ENCODE data around the gene RAD51B. TPM values are rescaled to one million over a fixed set of nuclear protein-coding genes. Genes with fewer than 3 reads are reported as not detected.

Gene RAD51B
- total and polyA plus RNA-seq, 2 experiments from 2014 or later = 11.7 to 17.8 TPM

DNA sequence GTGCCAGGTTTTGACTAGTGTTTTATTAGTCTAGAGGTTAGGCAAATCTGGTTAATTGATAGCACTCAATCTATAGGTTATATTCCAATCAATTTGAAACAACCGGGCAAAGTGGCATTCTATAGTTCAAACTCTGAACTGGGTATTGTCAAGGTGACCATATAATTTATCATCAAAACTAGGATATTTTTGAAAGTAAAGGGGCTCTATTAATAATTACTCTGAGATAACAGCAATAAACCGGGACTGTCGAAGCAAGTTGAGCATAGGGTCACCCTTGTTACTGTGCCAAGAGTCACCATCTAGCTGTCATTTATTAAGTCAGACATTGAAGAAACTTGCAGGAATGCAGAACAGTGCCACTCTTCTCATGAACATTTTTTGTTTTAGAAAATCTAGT lies 321.2 kb downstream of the RAD51B start:
- DNase-seq (ENCODE audit: low read depth in 1 of 2, low spot score in 1 of 2) = no peak
- H3K4me3 ChIP-seq = no peak overlapping the region
- H3K27ac ChIP-seq = no peak overlapping the region
- no peaks in the 10 kb centered on the region for H3K27me3 ChIP-seq
- no peaks in the 10 kb centered on the region for H3K9me3 ChIP-seq (ENCODE audit: low read depth)
- peaks cover 20% of the 10 kb centered on the region for H3K4me1 ChIP-seq (ENCODE audit: low read depth)
- TF ChIP-seq, protein P1, sequence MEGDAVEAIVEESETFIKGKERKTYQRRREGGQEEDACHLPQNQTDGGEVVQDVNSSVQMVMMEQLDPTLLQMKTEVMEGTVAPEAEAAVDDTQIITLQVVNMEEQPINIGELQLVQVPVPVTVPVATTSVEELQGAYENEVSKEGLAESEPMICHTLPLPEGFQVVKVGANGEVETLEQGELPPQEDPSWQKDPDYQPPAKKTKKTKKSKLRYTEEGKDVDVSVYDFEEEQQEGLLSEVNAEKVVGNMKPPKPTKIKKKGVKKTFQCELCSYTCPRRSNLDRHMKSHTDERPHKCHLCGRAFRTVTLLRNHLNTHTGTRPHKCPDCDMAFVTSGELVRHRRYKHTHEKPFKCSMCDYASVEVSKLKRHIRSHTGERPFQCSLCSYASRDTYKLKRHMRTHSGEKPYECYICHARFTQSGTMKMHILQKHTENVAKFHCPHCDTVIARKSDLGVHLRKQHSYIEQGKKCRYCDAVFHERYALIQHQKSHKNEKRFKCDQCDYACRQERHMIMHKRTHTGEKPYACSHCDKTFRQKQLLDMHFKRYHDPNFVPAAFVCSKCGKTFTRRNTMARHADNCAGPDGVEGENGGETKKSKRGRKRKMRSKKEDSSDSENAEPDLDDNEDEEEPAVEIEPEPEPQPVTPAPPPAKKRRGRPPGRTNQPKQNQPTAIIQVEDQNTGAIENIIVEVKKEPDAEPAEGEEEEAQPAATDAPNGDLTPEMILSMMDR (IDR thresholded peaks at IDR 0.05; ENCODE audit: low read depth, low read length) = no peak
- H3K36me3 ChIP-seq = no peaks in the 10 kb centered on the region

DNA sequence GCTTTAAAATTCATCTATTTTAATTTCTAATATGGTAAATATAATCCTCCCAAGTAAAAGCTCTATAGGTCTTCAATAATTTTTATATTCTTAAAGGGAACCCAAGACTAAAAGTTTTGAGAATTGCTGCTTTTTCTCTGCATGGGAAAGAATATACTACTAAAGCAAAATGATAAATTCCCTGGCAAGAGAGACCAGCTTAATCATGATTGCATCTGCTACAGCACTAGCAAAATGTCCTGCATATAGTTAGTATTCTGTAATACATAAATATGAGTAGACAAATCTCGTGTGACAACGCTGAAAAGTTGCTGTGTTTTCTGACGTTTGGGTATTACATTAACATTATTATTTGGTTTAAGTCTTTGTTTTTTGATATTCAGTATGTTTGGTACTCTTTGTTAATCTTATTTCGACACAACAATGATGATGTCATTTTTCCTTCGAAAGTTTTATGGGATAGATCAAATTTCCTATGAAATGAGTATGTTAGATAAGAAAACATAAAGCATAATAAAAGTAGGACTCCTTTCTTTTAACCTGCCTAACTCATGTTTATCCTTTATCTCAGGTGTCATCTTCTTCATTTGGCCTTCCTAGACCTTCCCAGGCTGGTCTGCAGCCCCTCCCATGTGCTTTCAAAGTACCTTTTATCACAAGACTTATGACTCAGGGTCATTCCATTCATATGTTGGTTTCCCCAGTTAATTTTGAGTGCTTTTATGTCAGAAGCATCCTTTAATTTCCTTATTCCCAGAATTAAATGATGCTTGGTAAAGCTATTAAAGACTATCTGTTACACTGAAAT lies 321.9 kb downstream of the RAD51B start:
- Histone ChIP-seq H3K4me3 (no peak overlapping the region), H3K27ac (no peak overlapping the region), H3K9me3 (ENCODE audit: low read depth) (no peaks in the 10 kb centered on the region), H3K27me3 (no peaks in the 10 kb centered on the region), H3K36me3 (no peaks in the 10 kb centered on the region), H3K4me1 (ENCODE audit: low read depth) (peaks cover 20% of the 10 kb centered on the region)
- TF ChIP-seq, protein P1 (IDR thresholded peaks at IDR 0.05; ENCODE audit: low read depth, low read length) = no peak
- peak in 1 of 2 donors; percentile 53 for DNase-seq (ENCODE audit: low read depth in 1 of 2, low spot score in 1 of 2)

DNA sequence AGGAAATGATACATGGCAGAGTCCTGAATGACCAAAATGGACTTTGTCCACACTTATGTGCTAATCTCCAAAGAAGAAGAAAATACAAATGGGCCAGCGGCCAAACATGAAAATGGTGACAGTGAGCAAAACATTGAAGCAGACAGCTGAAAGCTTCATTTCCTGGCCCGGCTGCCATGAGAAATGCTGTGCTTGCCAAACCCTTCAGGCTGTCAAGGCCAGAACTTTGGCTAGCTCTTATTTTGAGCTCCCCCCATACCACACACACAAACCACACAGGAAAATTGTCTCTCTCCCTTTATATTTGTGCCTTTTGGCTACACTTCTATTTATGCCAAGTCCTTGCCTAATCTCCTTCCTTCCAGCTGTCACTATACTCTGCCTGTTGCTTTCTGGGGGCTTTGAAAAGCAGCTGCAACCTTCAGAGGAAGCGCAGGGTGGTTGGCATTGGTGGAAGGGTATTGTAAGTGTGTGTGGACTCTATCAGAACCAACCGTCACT lies 323.8 kb downstream of the RAD51B start:
- Histone ChIP-seq H3K4me3 (no peak overlapping the region), H3K27ac (no peak overlapping the region), H3K27me3 (no peaks in the 10 kb centered on the region), H3K36me3 (no peaks in the 10 kb centered on the region), H3K4me1 (ENCODE audit: low read depth) (peaks cover 10% of the 10 kb centered on the region), H3K9me3 (ENCODE audit: low read depth) (no peaks in the 10 kb centered on the region)
- TF ChIP-seq, protein P1 (IDR thresholded peaks at IDR 0.05; ENCODE audit: low read depth, low read length) = no peak
- peak in 1 of 2 donors; percentile 96 for DNase-seq (ENCODE audit: low read depth in 1 of 2, low spot score in 1 of 2)

DNA sequence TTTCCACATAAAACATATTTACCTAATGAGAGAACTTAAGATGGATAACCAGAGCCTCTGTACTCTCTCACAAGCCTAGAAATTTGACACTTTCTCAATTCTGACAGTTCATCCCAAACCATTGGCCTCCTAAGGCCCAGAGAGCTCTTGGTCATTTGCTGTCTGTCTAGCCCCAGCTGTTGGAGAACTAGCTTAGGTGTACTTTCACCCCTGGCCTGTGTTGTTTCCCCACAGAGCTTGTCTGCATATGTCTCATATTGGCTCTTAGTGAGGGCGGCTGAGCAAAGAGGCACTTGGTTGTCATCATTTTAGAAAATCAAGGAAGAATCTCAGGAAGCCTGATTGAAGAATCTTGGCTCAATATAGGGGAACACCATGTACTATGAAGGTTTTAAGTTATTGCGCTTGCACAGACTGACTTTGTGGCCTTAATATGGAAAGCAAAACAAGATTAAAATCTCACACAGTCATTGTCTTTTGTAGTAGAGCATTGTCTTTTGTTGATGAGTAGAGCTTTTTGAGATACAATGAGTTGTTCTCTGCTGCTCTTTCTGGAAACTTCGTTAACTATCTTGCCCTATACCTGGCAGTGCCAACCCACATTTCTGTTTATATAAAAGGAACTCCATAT lies 324.6 kb downstream of the RAD51B start:
- Histone ChIP-seq H3K27me3 (no peaks in the 10 kb centered on the region), H3K27ac (no peak overlapping the region), H3K9me3 (ENCODE audit: low read depth) (no peaks in the 10 kb centered on the region), H3K36me3 (no peaks in the 10 kb centered on the region), H3K4me1 (ENCODE audit: low read depth) (peaks cover 8% of the 10 kb centered on the region), H3K4me3 (no peak overlapping the region)
- DNase-seq (ENCODE audit: low read depth in 1 of 2, low spot score in 1 of 2) = peak in 1 of 2 donors; percentile 81
- TF ChIP-seq, protein P1 (IDR thresholded peaks at IDR 0.05; ENCODE audit: low read depth, low read length) = no peak

DNA sequence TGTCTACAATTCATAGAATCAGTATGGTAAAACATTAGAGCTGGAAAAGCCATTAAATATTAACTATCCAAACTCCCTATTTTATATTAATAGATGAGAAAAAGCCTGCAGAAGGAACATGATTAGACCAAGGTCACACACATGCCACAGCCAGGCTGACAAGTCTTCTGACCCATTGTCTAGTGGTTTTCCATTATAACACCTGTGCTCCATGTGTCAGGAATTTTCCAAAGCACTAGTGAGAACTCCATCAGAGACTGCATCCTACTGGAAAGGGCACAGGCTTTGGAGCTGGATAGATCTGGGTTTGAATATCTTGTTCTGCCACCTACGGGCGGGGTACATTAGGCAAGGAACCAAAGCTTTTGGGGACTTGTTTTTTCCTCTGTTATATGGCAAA lies 325.5 kb downstream of the RAD51B start:
- no peaks in the 10 kb centered on the region for H3K27me3 ChIP-seq
- peaks cover 5% of the 10 kb centered on the region for H3K4me1 ChIP-seq (ENCODE audit: low read depth)
- DNase-seq (ENCODE audit: low read depth in 1 of 2, low spot score in 1 of 2) = no peak
- TF ChIP-seq, protein P1 (IDR thresholded peaks at IDR 0.05; ENCODE audit: low read depth, low read length) = no peak
- no peak overlapping the region for H3K27ac ChIP-seq
- no peaks in the 10 kb centered on the region for H3K9me3 ChIP-seq (ENCODE audit: low read depth)
- no peak overlapping the region for H3K4me3 ChIP-seq
- H3K36me3 ChIP-seq = no peaks in the 10 kb centered on the region
